Neutrophil (primary cell): ENCODE data around the gene CACNA2D2.

Experiments used
- H3K27ac ChIP-seq: fragments of 200-600 bp; sonication (generic); 2 replicates; pipeline ENCODE4 v1.5.1; 2016; ENCODE audit warnings: mild to moderate bottlenecking, moderate library complexity
- H3K27me3 ChIP-seq: fragments of 200-600 bp; sonication (generic); 2 replicates; pipeline ENCODE4 v1.6.0; 2016; ENCODE audit warnings: mild to moderate bottlenecking
- H3K36me3 ChIP-seq: fragments of 200-600 bp; sonication (generic); 2 replicates; pipeline ENCODE4 v1.5.1; 2017
- H3K4me1 ChIP-seq, 2 experiments: fragments of 200-600 bp in 1 of 2; sonication (generic) in 1 of 2; 1 replicate in 1 of 2; 2 replicates in 1 of 2; pipeline versions ENCODE4 v1.5.1 to v1.6.1; 2013 to 2016; ENCODE audit warnings: low read depth in 1 of 2, low read length in 1 of 2, mild to moderate bottlenecking in 1 of 2, moderate library complexity in 1 of 2; ENCODE audit not compliant: control insufficient read depth in 1 of 2, insufficient read depth in 1 of 2
- H3K4me3 ChIP-seq, 2 experiments: fragments of 200-600 bp in 1 of 2; sonication (generic) in 1 of 2; 1 replicate in 1 of 2; 2 replicates in 1 of 2; pipeline ENCODE4 v1.5.1; 2013 to 2016; ENCODE audit warnings: low read depth in 1 of 2, low read length in 1 of 2, mild to moderate bottlenecking in 1 of 2, moderate library complexity in 1 of 2
- H3K9me3 ChIP-seq: fragments of 200-600 bp; sonication (generic); 2 replicates; pipeline ENCODE4 v1.5.1; 2016
- TF ChIP-seq, protein P1 (sequence below): fragments of 200-600 bp; sonication (generic); IDR thresholded peaks from 2 replicates; pipeline ENCODE4 v1.5.1; 2016; ENCODE audit warnings: antibody characterized with exemption

The CACNA2D2 gene

DNA sequence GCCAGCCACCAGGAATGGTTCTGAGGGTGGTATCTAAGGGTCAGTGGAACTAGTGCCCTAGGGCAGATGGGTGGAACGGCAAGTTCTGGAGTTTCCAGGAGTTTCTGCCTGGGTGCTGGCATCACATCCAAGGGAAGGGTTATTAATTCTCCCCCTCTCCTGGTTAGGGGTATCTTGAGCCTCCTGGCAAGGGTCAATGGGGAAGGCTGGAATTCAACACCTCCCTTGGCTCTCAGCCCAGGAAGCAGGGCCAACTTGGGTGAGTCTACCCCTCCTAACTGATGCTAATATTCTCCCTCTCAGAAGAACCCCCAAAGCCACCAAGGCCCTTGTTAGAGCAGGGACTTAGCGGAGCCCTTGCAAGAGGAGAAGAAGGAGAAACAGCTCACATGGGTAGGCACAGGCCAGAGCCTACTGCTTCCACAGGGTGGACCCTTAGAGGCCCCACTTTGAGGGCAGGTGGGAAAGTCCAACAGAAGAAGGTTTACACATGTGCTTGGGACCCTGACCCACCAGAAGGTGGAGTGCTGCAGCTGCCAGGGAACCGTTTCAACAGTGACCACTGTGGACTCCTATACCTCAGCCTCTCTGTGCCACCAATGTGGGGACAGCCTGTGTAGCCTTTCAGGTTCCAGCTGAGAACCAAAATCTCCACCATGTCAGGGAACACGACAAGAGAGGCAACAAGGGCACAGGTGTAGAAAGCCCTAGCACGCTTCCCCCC, 147.4 kb downstream of the CACNA2D2 start:
- peaks cover 49 to 53% of the 10 kb centered on the region in 2 experiments for H3K4me1 ChIP-seq
- TF ChIP-seq, protein P1, sequence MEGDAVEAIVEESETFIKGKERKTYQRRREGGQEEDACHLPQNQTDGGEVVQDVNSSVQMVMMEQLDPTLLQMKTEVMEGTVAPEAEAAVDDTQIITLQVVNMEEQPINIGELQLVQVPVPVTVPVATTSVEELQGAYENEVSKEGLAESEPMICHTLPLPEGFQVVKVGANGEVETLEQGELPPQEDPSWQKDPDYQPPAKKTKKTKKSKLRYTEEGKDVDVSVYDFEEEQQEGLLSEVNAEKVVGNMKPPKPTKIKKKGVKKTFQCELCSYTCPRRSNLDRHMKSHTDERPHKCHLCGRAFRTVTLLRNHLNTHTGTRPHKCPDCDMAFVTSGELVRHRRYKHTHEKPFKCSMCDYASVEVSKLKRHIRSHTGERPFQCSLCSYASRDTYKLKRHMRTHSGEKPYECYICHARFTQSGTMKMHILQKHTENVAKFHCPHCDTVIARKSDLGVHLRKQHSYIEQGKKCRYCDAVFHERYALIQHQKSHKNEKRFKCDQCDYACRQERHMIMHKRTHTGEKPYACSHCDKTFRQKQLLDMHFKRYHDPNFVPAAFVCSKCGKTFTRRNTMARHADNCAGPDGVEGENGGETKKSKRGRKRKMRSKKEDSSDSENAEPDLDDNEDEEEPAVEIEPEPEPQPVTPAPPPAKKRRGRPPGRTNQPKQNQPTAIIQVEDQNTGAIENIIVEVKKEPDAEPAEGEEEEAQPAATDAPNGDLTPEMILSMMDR: no peak
- peak overlapping the region; percentile 43 for H3K27ac ChIP-seq
- no peak overlapping the region for H3K4me3 ChIP-seq
- no peaks in the 10 kb centered on the region for H3K27me3 ChIP-seq
- no peaks in the 10 kb centered on the region for H3K9me3 ChIP-seq
- H3K36me3 ChIP-seq: peaks cover 64% of the 10 kb centered on the region

DNA sequence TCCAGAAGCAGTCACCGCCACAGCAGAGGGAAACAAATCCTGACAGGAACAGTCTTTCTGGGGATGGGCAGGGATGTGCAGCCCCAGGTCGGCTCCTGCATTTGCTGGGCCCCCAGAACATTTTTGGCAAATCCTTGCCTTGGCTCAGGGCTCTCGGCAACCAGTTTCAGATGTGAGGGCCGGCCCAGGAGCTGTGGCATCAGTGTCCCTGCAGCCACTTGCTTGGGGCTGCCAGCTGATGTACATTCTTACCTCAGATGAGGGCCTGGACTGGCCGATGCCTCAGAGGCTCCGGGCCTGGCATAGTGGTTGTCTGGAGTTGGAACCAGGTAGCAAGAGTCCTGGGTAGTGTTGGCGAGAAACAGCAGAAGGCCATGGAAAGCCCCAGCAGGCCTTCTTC, 148.6 kb downstream of the CACNA2D2 start:
- peaks cover 57 to 58% of the 10 kb centered on the region in 2 experiments for H3K4me1 ChIP-seq
- H3K9me3 ChIP-seq: no peaks in the 10 kb centered on the region
- no peak overlapping the region for H3K27ac ChIP-seq
- H3K4me3 ChIP-seq: no peak overlapping the region
- TF ChIP-seq, protein P1: no peak
- peaks cover 64% of the 10 kb centered on the region for H3K36me3 ChIP-seq
- H3K27me3 ChIP-seq: no peaks in the 10 kb centered on the region

DNA sequence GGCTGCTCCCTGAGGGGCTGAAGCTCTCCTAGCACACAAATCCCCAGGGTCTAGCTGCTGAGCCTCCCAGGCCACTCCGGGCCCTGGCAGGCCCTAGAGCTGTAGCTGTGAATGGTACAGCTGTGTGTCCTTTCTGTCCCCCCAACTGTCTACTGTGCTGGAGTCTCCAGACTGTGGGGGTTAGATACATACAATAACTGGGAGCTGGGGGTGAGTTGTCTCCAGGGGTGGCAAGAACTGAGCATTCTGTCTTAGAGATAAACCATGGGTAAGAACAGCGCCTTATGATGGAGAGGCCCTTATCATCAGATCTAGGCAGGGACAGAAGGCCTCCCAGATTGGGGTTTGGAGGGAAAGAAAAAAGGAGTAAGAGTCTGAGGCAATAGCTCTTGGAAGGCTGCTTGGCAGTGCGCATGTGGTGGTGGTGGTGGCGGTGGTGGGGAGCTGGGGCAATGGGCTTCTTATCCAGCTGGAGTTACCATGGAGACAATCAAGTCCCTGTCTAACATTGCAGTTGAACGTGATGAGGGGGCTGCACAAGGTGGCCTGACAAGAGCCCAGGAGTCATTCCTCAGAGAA, 149.2 kb downstream of the CACNA2D2 start:
- H3K9me3 ChIP-seq: no peaks in the 10 kb centered on the region
- peaks cover 58 to 60% of the 10 kb centered on the region in 2 experiments for H3K4me1 ChIP-seq
- no peak overlapping the region for H3K27ac ChIP-seq

DNA sequence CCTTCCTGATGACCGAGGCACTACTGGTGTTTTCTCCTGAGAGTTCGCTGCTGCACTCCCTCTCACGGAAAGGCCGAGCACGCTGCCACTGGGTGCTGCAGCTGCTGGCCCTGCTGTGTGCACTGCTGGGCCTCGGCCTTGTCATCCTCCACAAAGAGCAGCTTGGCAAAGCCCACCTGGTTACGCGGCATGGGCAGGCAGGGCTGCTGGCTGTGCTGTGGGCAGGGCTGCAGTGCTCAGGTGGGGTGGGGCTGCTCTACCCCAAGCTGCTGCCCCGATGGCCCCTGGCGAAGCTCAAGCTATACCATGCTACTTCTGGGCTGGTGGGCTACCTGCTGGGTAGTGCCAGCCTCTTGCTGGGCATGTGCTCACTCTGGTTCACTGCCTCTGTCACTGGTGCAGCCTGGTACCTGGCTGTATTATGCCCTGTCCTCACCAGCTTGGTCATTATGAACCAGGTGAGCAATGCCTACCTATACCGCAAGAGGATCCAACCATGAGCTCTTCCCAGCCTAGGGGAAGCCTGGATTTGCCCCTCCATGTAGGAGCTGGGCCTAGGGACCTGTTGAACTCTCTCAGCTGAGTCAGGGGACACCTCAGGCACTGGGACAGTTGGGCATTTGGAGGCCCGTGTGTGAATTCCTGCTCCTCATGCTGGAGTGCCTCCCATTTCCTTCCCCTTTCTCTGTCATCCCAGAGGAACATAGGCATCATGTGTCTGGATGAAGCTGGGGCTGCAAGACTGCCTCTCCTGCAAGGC, 150.0 kb downstream of the CACNA2D2 start:
- Histone ChIP-seq H3K4me3 (no peak overlapping the region), H3K27ac (peak overlapping the region; percentile 43), H3K36me3 (peaks cover 67% of the 10 kb centered on the region), H3K4me1 (peaks cover 54 to 57% of the 10 kb centered on the region in 2 experiments), H3K9me3 (no peaks in the 10 kb centered on the region), H3K27me3 (no peaks in the 10 kb centered on the region)
- TF ChIP-seq, protein P1: no peak

More for the DNA sequence above, 149.2 kb downstream of the CACNA2D2 start:
- no peaks in the 10 kb centered on the region for H3K27me3 ChIP-seq
- no peak overlapping the region for H3K4me3 ChIP-seq
- TF ChIP-seq, protein P1: no peak
- peaks cover 64% of the 10 kb centered on the region for H3K36me3 ChIP-seq

DNA sequence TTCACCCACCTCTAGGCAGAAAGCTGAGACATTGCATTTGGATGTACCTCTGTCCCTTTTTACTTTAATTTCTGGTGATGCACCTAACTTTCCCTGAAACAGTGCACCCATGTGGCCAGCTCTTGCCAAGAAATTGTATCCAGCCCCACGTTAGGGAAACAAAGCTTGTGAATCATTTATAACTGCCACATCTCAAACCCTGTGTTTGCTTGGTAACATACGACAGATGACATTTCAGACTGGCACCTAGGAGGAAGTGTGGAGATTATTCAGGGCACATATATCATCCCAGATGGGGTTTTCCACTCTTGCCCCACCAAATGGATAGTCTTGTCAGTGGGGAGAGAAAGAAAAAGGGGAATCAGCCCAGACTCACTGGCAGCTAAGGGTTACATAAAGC, 150.7 kb downstream of the CACNA2D2 start:
- Histone ChIP-seq H3K27me3 (no peaks in the 10 kb centered on the region), H3K4me1 (peaks cover 47 to 51% of the 10 kb centered on the region in 2 experiments), H3K36me3 (peaks cover 66% of the 10 kb centered on the region), H3K27ac (peak overlapping the region; percentile 43), H3K9me3 (no peaks in the 10 kb centered on the region), H3K4me3 (no peak overlapping the region)
- TF ChIP-seq, protein P1: no peak
